Fibroblast of lung (primary cell): ENCODE results near the gene NDUFAF8.

Experiments used
- EZH2 ChIP-seq: IDR thresholded peaks from 2 replicates; pipeline ENCODE4 v1.5.1; 2012; ENCODE audit warnings: low read length, control low read depth, mild to moderate bottlenecking; ENCODE audit errors: missing control alignments
- TF ChIP-seq, protein P1 (sequence below), 2 donors: IDR thresholded peaks in 1 of 2; conservative IDR thresholded peaks in 1 of 2; 1 replicate in 1 of 2; 2 replicates in 1 of 2; pipeline ENCODE4 v1.5.1; 2011 to 2012; ENCODE audit warnings: low read length in 2 of 2, control low read depth in 1 of 2, inconsistent platforms in 1 of 2, low read depth in 1 of 2, mild to moderate bottlenecking in 1 of 2

- no peak for TF ChIP-seq EZH2
- TF ChIP-seq, protein P1, sequence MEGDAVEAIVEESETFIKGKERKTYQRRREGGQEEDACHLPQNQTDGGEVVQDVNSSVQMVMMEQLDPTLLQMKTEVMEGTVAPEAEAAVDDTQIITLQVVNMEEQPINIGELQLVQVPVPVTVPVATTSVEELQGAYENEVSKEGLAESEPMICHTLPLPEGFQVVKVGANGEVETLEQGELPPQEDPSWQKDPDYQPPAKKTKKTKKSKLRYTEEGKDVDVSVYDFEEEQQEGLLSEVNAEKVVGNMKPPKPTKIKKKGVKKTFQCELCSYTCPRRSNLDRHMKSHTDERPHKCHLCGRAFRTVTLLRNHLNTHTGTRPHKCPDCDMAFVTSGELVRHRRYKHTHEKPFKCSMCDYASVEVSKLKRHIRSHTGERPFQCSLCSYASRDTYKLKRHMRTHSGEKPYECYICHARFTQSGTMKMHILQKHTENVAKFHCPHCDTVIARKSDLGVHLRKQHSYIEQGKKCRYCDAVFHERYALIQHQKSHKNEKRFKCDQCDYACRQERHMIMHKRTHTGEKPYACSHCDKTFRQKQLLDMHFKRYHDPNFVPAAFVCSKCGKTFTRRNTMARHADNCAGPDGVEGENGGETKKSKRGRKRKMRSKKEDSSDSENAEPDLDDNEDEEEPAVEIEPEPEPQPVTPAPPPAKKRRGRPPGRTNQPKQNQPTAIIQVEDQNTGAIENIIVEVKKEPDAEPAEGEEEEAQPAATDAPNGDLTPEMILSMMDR (conservative IDR thresholded peaks at IDR 0.05 in 1 of 2, IDR thresholded peaks at IDR 0.05 in 1 of 2; ENCODE audit: low read depth in 1 of 2, low read length in 2 of 2) = no peak
These were observed 39.7 kb upstream of the NDUFAF8 start for GRCh38 chr17:81199482-81199830.
